ENCODE data around the gene GTF2H3.

Gene GTF2H3

GRCh38 chr12:123648401-123648800 is 14.8 kb downstream of the GTF2H3 start:
- DNase-seq = no peak

GRCh38 chr12:123654129-123654701 is 20.6 kb downstream of the GTF2H3 start:
- DNase-seq = no peak

GRCh38 chr12:123655420-123655819 is 21.8 kb downstream of the GTF2H3 start:
- no peak for DNase-seq

DNA sequence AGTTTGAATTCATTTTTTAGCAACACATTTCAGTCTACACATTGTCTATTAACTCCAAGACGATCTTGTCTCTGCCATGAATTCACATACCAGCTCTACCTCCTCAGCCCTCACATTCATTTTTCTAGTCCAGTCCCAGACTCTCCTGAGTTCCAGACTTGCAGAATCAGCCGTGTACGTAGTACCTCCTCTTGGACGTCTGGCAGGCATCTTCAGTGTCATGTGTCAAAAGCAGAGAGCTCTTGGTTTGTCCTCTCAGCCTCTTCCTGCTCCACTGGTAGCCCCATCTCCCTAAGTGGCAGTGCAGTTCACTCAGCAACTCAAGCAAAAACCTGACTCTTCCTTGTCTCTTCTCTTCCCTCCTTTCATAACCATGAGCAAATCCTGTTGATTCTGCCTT is 22.8 kb downstream of the GTF2H3 start:
- DNase-seq = no peak

GRCh38 chr12:123657211-123657610 is 23.6 kb downstream of the GTF2H3 start:
- no peak for DNase-seq

DNA sequence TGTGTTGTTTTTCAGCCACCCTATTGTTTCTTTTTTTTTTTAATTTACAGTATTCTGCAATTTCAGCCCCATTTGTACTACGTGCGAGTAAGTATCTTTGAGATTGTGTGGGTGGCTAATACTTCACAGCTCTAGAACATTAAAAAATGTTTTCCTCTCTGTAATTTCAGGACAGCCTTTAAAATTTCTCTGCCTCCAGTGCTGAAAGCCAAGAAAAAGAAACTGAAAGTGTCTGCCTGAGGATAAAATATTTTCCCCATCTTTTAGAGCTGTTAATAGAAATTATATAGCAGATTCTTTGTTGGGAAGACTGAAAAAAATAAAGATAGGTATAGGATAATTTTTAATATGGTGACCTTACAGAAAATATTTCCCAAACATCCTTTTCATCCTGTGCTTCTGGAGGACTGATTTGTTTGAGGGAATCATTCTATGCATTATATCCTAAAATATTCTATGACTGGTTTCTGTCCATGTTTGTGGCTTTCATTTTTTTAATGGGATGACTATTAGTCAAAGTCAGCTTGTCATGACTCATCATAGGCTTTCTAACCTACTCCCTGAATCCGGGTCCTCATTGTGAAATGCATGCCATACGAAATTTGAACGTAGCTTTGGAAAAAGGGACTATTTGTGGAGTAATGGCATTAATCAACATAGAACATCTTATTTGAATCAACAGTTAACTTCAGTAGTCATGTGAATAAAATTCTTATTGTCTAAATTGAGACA is 26.5 kb downstream of the GTF2H3 start:
- DNase-seq = no peak

GRCh38 chr12:123667771-123668170 is 34.1 kb downstream of the GTF2H3 start:
- no peak for DNase-seq

DNA sequence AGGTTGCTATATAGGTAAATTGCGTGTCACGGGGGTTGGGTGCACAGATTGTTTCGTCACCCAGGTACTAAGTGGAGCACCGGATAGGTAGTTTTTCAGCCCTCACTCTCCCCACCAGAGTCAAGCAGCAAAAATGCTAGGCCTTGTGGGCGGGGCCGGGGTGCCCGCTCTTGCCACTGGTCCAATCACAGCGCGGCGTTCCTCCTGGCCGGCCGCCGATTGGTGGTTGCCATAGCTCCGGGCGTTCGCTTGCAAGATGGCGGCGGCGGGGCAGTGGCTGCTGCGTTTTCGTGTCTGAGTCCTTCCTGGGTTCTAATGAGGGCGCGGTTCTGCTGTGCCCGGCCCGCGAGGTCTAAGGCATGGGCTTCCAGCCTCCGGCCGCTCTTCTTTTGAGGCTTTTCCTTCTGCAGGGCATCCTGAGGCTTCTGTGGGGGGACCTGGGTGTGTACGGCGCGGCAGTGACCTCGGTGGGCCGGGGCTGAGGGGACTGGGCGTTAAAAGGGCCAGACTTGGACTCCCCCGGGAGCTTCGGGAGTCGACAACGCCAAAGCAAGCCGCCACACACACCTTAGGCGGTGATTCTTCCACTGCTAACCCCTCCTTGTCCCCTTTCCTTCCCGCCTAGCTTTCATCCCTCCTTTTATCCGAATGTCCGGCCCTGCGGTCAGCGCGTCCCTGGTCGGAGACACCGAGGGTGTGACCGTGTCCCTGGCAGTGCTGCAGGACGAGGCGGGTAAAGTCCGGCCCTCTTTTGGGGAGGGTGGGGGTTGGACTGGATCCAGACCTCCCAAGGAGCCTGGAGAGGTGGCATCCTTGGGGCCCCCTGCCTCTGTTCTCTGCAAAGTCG is 37.5 kb downstream of the GTF2H3 start, which contains the start of gene TCTN2:
Gene TCTN2, plus strand, starts transcription at position 232 of the 847 bp plus-strand sequence. Its CDS starts 128 bp downstream, at position 360.
- peak; percentile 53 for DNase-seq

DNA sequence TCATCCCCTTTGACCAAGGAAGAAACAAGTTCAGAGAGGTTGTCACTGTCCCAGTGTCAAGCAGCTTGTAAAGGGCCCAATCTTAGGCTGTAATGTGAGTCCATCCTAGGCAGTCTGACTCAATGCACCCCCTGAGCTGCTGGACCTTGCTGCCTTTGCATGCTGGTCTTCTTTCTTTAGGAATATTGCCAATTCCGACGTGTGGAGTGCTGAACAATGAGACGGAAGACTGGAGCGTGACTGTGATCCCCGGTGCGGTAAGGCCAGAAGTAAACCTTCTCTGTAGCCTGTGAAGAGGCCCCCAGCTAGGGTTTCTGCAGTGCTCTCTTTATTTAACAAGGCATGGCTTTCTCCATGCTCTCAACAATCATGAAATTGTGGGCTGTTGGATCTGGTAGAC is 38.2 kb downstream of the GTF2H3 start:
- no peak for DNase-seq

- no peak for DNase-seq
Measured at GRCh38 chr12:123675436-123675835, 41.8 kb downstream of the GTF2H3 start.

GRCh38 chr12:123676616-123677320 is 43.1 kb downstream of the GTF2H3 start:
- no peak for DNase-seq

- DNase-seq = no peak
Measured at GRCh38 chr12:123678981-123679380, 45.4 kb downstream of the GTF2H3 start.

- DNase-seq = peak; percentile 63
Measured at GRCh38 chr12:123681605-123682004, 48.0 kb downstream of the GTF2H3 start.

- DNase-seq = no peak
Measured at GRCh38 chr12:123683964-123684363, 50.3 kb downstream of the GTF2H3 start.

DNA sequence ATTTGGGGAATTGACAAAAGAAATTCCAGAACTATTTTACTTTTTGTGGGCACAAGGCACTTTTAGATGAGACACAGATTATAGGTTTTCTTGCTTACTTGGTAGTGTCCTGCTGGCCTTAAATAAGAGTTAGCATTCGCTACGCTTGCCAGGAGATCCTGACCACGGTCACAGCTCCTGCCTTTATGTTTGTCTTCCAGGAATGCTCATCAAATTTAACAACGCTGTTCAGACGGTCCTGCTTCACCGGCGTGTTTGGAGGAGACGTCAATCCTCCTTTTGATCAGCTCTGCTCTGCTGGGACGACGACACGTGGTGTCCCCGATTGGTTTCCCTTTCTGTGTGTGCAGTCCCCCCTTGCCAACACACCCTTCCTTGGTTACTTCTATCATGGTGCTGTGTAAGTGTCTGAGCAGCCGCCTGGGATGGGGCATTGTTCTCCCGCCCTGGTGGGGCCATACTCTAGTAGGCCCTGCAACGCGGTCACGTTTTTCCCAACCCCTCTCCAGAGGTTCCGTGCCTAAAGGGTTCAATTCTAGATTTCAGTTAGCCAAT is 53.1 kb downstream of the GTF2H3 start:
- DNase-seq = no peak

GRCh38 chr12:123690191-123690840 is 56.7 kb downstream of the GTF2H3 start:
- no peak for DNase-seq

DNA sequence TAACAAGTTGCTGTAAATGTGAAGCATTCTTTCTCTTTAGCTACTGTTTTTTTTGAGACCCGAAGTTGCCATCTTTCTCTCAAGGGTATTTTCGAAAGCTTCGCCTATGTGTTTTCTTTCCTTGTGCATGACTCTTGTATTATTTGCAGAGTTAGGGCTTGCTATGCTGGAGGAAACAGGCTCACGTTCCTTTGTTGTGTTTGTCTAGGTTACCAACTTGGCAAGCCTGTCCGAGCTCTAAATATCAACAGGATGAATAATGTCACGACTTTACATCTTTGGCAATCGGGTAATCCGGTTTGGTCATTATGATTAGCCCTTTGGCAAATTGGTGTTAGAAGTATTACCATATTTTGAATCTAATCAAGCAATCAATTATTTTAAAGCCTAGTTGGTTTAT is 62.6 kb downstream of the GTF2H3 start:
- no peak for DNase-seq

GRCh38 chr12:123696646-123697045 is 63.0 kb downstream of the GTF2H3 start:
- DNase-seq = no peak

DNA sequence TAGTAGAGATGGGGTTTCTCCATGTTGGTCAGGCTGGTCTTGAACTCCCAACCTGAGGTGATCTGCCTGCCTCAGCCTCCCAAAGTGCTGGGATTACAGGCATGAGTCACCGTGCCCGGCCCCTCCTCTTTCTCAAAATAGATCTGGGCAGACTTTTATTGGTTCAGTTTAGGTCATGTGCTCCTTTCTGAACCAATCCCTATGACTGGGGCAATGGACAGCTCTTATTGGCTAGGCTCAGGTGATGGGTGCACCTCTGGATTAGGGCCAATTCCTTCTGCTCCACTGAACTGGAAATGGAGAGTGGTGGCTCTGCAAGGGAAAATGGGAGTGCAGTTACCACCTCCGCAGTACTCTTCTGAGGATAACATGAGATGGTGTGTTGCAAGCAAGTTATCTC is 72.3 kb downstream of the GTF2H3 start:
- DNase-seq = no peak

DNA sequence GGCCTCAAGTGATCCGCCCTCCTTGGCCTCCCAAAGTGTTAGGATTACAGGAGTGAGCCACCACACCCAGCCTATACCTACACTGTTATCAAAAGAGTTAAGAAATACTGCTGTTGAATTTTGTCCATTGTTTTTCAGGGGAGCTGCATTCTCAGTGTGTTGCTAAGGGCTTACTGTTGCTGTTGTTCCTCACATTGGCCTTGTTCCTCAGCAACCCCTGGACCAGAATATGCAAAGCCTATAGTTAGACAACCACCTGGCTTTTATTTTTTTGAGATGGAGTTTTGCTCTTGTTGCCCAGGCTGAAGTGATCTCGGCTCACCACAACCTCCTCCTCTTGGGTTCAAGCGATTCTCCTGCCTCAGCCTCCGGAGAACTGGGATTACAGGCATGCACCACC is 73.8 kb downstream of the GTF2H3 start:
- DNase-seq = no peak

Data from SIG-M5 (cell line).